Dermis blood vessel endothelial cell (primary cell): ENCODE results near the gene CAMSAP1. TPM values are rescaled to one million over a fixed set of nuclear protein-coding genes. Genes with fewer than 3 reads are reported as not detected.

Experiments
- DNase-seq: peaks from one replicate; pipeline ENCODE4 v3.0.0; 2010
- total RNA-seq: library from RNA; depleted of rRNA; stranded (reverse); fragments of >200 nt; gene quantifications from 2 replicates; pipeline ENCODE4 v1.2.3, GENCODE V29; 2014

Gene CAMSAP1
- total RNA-seq, 1 donor from 2014 or later: 17.5 TPM

DNA sequence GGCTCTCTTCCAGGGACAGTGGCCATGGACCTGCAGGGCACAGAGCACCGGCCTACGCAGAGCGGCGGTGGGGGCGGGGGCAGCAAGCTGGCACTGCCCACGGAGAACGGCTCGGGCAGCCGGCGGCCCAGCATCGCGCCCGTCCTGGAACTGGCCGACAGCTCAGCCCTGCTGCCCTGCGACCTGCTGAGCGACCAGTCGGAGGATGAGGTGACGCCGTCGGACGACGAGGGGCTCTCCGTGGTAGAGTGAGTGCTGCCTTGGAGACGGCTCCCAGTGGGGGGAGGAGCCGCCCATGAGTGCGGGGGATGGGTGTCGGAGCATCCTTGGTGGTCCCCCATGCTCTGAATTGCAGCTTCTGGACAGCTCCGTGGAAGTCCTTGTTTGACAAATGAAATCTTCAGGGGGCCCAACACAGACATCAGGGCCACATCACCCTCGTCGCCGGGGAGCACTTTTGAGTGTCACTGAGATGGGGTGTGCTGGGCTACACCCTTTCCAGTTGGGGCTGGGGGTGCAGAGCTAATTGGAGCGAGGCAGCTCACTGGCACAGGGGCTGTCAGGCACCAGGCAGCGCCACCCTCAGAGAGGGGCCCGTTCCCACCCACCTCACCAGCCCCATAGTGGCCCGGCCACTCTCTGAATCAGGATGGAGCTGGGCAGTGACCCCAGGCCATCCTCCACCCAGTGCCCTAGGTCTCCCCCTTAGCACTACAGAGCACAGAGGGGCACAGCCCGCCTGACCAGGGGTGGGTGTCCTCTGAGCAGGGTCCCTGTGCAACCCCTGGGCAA is 134.4 kb downstream of the CAMSAP1 start:
- DNase-seq: no peak

GRCh38 chr9:135772056-135772646 is 135.2 kb downstream of the CAMSAP1 start:
- DNase-seq: no peak

DNA sequence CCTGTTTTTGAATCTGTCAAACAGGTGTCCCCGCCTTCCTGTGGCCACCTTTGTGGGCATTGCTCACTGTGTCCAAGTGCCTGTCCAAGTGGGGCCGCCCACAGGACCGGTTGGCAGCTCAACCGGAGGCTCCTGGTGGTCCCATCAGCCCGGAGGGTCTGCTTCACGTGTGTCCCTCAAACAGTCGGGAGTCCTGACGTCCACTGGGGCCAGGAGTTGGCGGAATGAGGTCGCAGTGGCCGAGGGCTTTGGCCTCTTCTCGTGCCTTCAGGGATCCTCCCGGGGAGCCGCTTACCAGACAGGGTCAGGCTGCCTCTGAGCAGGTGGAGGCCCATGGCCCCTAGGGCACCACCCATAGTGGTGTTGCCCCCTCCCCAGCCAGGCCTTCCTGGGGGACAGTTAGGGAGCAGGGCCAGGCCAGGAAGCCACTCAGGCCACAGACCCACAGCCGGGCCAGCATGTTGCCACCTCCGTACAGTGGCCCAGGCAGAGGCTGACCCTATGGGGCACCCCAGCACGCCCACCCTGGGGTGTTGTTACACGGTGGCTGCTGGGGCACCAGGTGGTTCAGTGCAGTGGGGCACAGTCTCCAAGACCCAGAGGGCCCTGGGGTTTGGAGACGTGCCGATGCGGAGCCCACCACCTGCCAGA is 135.8 kb downstream of the CAMSAP1 start:
- no peak for DNase-seq

- no peak for DNase-seq
These were observed 136.6 kb downstream of the CAMSAP1 start for GRCh38 chr9:135770771-135771170.

- no peak for DNase-seq
These were observed 137.2 kb downstream of the CAMSAP1 start for GRCh38 chr9:135770203-135770535.

DNA sequence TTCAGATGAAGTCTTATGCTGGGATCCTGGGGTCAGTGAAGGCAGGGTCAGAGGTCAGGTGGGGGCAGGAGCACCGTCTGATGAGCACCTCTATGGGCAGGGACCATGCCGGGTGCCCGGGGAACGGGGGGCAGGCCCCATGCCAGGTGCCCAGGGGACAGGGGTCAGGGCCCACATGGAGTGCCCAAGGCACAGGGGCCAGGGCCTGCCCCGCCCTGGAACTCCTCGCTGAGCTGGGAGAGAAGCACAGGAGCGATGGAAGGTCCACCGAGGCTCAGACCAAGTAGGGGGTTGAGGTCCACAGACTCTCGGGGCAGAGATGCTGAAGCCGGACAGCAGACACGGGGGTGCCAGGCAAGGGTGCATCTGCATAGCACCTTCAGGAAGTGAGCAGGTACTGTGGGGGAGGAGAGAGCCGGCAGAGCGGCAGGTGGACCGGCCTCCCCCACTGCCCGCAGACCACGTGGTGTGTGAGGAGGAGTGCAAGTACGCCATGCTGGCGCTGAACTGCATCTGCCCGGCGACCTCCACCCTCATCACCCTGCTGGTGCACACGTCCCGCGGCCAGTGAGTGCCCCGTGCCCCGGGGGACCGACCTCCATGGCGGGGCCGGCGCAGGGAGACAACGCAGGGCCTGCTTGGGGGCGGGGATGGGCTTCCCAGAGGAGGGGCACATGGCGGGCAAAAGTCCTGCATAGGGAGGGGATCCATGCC is 137.7 kb downstream of the CAMSAP1 start:
- DNase-seq: no peak

DNA sequence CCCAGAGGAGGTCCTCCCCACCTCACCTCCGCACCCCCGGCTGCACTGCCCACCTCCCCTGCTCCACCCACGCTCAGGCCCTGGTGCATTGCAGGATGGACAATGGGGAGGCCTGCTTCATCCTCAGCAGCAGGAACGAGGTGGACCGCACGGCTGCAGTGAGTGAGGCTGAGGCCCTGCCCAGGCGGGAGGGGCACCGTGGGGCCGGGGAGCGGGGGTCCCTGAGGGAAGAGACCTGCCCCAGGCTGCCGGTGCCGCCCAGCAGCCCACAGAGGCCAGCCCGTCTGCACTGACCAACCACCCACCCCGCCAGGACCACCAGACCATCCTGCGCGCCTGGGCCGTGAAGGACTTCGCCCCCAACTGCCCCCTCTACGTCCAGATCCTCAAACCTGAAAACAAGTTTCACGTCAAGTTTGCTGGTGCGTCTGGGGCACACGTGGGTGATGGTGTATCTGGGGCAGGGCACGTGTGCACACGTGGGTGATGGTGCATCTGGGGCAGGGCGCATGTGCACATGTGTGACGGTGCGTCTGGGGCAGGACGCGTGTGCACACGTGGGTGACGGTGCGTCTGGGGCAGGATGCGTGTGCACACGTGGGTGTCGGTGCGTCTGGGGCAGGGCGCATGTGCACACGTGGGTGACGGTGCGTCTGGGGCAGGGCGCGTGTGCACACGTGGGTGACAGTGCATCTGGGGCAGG is 138.7 kb downstream of the CAMSAP1 start:
- no peak for DNase-seq

GRCh38 chr9:135766707-135767106 is 140.6 kb downstream of the CAMSAP1 start:
- DNase-seq: no peak

GRCh38 chr9:135766251-135766650 is 141.1 kb downstream of the CAMSAP1 start:
- DNase-seq: no peak

DNA sequence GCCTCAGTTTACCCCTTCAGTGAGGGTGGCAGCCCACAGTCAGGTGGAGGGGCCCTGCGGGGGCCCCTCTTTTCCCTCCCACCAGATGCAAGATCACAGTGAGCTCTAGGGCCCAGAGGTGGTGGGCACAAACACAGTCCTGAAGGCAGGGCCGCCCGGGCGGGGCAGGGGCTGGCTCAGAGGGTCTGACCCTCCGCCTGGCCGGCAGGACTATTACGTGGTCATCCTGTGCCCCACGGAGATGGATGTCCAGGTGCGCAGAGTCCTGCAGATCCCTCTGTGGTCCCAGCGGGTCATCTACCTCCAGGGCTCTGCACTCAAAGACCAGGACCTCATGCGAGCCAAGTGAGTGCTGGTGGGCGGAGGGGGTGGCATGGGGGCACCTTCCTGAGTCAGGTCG is 141.9 kb downstream of the CAMSAP1 start:
- no peak for DNase-seq

- no peak for DNase-seq
These were observed 142.6 kb downstream of the CAMSAP1 start for GRCh38 chr9:135764731-135765130.

DNA sequence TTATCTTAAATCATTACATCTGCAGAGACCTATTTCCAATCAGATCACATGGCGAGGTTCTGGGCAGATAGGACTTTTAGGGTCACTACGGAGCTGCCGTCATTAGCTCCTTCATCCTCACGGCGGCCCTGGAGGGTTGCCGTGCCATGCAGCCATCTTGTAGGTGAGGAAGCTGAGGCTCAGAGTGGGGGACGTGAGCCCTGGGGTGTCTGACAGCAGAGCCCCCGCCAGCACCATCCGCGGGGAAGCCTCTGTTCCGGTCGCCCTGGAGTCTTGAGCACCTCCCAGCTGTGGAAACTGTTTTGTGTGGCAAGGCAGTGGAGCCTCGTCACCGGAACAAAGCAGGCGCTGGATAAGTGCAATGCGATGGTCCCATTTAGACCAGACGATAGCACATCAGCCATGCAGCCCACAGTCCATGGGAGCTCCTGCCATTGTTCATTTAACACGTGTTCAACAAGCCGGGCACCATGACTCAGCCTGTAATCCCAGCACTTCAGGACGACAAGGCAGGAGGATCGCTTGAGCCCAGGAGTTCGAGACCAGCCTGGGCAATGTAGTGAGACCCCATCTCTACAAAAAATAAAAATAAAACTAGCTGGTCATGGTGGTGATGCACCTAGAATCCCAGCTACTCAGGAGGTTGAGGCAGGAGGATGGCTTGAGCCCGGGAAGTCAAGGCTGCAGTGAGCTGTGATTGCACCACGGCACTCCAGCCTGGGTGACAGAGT is 143.5 kb downstream of the CAMSAP1 start:
- no peak for DNase-seq

GRCh38 chr9:135762921-135763320 is 144.4 kb downstream of the CAMSAP1 start:
- no peak for DNase-seq

GRCh38 chr9:135761845-135762168 is 145.5 kb downstream of the CAMSAP1 start:
- DNase-seq: no peak

DNA sequence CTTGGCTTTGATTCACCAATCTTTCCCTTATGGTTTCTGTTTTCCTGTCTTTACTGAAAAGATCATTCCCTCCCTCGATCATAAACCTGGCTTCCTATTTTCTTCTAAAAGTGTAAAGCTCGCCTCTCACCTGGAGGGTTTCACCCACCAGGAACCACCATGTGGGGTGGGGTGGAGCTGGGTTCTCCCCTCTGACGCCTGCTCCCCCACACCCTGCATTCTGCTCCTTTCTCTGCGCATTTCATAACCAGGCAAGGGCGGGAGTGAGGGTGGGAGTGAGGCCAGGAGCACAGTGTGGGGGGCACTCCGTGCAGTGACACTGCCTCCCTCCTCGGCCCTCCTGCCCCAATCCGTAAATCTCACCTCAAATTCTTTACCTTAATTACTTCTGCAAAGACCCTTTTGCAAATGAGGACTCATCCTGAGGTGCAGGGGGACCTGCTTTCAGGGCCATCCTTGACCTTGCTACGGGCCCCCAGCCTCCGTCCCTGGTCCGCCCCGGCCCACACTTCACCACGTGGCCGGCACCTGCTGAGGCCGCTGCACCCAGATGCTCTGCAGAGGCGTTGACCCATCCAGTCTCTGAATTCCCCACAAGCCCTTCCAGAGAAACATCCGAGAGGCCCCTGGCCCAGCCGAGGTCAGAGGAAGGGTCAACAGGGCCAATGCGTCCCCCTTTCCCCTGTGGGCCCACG is 146.0 kb downstream of the CAMSAP1 start:
- DNase-seq: no peak

GRCh38 chr9:135760465-135760864 is 146.9 kb downstream of the CAMSAP1 start:
- no peak for DNase-seq

- no peak for DNase-seq
These were observed 147.6 kb downstream of the CAMSAP1 start for GRCh38 chr9:135759676-135760300.

GRCh38 chr9:135758870-135759269 is 148.5 kb downstream of the CAMSAP1 start:
- no peak for DNase-seq
